Spleen (tissue), 7 donors: ENCODE data around the gene TAGLN2.

Source experiments
- POLR2A ChIP-seq, 3 donors: fragments of 450-650 bp; IDR thresholded peaks; one replicate each; pipeline ENCODE4 v1.5.1; 2017; ENCODE audit warnings: antibody characterized with exemption in 3 of 3, mild to moderate bottlenecking in 1 of 3
- POLR2AphosphoS5 ChIP-seq, 3 donors: sonication (generic); formaldehyde crosslinking; IDR thresholded peaks; one replicate each; pipeline ENCODE4 v1.5.1; 2017; ENCODE audit warnings: antibody characterized with exemption in 3 of 3
- TF ChIP-seq, protein P1 (sequence below), 11 experiments: fragments of 200-600 bp in 7 of 11; fragments of 450-650 bp in 4 of 11; sonication (generic) in 4 of 11; IDR thresholded peaks in 8 of 11; conservative IDR thresholded peaks in 3 of 11; 1 replicate in 7 of 11; 2 replicates in 4 of 11; pipeline versions ENCODE4 v1.4.0 to v1.8.0; 2016 to 2021; ENCODE audit warnings: antibody characterized with exemption in 11 of 11, inconsistent platforms in 4 of 11, mild to moderate bottlenecking in 1 of 11
- donor health status: DM: no; HTN: no; CAD: no; lungs with moderate emphysema.
- donor health status: DM: no; HTN: no; CAD: no.
- donor health status: DM: no; HTN: no; CAD: no.

DNA sequence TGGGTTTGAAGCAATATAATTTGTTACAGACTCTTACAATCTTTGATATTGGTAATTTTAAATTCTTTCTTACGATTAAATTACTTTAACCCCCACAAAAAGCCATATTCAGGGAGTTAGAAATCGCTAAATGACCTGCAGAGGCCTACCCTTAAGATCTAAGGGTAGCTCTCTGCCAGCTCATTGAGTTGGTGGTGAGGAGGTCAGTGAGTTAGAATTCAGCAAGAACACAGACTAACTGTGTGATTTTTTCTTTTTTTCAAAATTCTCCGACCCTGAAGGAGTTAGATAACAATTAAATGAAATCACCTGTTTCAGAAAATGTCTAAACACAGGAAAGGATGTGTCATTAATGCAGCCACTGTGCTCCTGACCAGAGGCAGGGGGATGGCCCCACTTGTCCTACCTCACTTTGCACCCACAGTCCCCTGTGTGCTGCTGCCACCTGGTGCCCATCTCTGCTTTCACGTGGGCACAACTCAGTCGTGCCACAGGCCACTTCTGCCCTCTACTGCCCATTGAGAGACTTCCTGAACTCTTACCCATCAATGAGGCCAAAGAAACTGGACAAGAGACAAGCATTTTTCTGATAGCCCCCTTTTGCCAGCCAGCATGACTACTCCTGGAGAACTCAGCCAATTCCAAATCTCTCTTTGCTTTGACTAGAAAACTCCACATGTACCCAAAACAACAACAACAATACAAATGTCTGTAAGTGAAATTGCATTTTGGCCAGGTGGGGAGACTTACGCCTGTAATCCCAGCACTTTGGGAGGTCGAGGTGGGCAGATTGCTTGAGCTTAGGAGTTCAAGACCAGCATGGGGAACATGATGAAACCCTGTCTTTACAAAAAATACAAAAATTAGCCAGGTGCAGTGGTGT is 33.8 kb downstream of the TAGLN2 start:
- TF ChIP-seq, protein P1, sequence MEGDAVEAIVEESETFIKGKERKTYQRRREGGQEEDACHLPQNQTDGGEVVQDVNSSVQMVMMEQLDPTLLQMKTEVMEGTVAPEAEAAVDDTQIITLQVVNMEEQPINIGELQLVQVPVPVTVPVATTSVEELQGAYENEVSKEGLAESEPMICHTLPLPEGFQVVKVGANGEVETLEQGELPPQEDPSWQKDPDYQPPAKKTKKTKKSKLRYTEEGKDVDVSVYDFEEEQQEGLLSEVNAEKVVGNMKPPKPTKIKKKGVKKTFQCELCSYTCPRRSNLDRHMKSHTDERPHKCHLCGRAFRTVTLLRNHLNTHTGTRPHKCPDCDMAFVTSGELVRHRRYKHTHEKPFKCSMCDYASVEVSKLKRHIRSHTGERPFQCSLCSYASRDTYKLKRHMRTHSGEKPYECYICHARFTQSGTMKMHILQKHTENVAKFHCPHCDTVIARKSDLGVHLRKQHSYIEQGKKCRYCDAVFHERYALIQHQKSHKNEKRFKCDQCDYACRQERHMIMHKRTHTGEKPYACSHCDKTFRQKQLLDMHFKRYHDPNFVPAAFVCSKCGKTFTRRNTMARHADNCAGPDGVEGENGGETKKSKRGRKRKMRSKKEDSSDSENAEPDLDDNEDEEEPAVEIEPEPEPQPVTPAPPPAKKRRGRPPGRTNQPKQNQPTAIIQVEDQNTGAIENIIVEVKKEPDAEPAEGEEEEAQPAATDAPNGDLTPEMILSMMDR (IDR thresholded peaks at IDR 0.05 in 8 of 11, conservative IDR thresholded peaks at IDR 0.05 in 3 of 11): peak; percentile 93 to 100 (median 96)
- TF ChIP-seq POLR2A (IDR thresholded peaks at IDR 0.05): no peak
- TF ChIP-seq POLR2AphosphoS5 (IDR thresholded peaks at IDR 0.05): peak; percentile 11 to 76 (median 75)
